SHP77 treated with DMSO at 0.1 percent for 48 hours (cell line): ENCODE measurements around the gene NLRC4.
"Not testable (repeated sequence)": the region's sequence is repeated elsewhere in the genome, so short reads cannot be mapped to it uniquely, and the experiment has no call there.

Source experiments
- DNase-seq: peaks from one replicate; lab custom pipeline; 2025; lab: John Stamatoyannopoulos, UW

NLRC4 gene

GRCh38 chr2:32242331-32242730, 22.4 kb downstream of the NLRC4 start:
- DNase-seq = no peak

DNA sequence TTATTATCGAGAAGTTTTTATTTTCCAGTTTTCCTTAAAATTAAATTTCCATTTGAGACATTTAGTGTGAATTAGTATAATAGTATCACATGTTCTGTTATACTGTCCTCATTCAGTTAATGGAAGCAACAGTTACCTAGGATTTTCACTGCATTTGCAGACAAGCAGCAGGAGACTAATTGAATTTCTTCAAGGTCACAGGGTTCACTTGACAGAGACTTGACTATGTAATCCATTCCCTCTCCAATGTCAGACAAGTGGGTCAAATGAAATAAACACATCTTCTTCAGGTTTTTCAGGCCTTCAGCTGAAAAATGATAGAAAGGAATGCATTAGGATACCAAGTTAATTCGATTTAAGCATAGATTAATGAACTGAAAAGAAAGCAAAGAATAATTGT, 26.7 kb downstream of the NLRC4 start:
- no peak for DNase-seq

GRCh38 chr2:32237488-32237887, 27.2 kb downstream of the NLRC4 start:
- DNase-seq = no peak

- no peak for DNase-seq
Observed at GRCh38 chr2:32235315-32235714, 29.4 kb downstream of the NLRC4 start.

DNA sequence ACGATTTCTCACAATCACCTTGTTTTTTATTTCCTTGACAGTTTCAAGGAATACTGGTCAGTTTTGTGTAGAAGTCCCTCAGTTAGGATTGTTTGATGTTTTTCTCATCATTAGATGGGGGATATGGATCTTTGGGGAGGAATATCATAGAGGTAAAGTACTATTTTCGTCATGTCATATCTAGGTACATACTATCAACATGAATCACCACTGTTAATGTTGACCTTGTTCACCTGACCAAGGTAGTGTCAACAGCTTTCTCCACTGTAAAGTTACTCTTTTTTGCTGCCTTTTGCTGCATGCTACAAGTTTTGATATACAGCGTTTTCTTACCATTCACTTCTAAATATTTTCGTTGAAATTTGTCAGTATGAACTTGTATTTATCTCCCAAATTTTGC, 32.7 kb downstream of the NLRC4 start:
- no peak for DNase-seq

- DNase-seq = no peak
Observed at GRCh38 chr2:32229635-32230034, 35.1 kb downstream of the NLRC4 start.

DNA sequence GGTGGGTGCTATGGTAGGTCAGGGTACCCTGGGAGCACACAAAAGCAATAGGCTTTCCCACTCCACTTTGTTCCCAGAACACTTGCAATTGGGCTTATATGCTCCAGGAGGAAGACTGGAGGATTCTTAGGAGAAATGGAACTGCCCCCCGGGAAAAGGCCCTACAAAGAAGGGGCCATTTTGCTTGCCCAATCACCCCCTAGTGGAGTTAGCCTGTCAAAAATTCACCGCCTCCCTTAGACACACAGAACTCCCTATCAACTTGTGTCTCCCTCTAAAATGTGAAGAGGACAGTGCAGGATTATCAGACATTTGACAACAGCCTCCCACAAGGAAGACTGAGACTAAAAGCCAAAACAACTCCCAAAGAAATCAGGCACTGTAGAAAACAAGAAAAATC, 36.5 kb downstream of the NLRC4 start:
- no peak for DNase-seq

DNA sequence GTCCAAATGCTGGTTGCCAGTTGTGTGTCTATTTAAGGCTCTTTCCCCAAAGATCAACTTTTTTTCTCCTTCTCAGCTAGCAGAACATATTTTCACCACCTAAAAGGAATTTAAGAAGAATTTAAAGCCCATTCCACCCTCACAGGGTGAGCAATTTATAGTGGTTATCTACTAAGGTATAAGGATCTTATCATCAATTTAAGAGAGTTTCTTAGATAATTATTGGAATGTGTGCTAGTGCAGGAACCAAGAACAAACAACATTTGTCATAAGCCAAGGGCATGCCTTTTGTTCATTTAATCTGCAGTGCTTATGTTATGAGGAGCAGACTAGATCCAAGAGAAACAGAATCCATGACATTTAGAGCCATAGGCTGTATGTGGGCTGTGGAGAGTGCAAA, 37.2 kb downstream of the NLRC4 start:
- DNase-seq = no peak

- DNase-seq = no peak
Observed at GRCh38 chr2:32222966-32223365, 41.7 kb downstream of the NLRC4 start.

GRCh38 chr2:32220445-32220844, 44.2 kb downstream of the NLRC4 start:
- DNase-seq = no peak

DNA sequence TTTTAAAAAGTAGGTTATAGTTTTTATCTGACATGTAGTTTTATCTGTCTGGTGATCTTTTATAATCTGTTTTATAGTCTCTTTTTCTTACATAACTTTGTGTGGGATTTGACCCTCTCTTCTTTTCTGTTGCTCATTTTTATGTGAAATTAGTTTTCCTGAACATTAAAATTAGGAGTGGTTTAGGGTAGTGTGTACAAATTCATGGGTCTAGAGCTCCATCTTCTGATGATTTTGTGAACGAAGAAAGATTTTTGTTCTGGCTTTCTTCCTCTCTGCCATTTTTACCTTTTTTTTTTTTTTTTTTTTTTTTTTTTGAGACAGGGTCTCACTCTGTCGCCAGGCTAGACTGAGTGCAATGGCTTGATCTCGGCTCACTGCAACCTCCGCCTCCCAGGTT, 52.4 kb downstream of the NLRC4 start:
- no peak for DNase-seq

DNA sequence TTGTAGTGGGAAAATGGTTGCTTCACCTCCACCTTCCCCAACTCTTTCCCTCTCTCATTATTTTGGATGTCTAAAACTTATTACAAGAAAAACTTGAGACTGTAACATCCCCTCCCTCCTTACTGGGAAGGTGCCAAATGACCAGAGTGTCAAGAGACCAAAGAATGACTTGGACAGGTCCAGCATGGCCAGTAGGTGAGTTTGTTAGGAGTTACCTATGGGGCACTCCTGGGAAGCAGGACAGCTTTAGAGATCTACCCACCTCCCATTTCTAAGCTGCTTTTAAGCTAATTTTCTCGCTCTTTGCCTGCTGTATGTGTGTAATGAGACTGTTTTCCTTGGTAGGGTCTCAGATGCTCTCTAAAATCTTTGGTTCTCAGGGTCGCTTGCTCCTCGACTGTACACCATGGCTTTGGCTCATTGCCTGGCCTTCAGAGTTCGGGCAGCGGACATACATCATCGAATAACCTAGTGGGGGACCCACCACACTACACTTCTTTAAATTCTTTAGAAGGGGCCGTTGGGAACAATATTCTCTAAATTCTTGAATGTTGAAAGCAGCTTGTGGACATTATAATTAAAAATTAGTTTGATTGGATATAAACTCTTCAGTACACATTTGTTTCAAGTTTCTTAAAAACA, 53.8 kb downstream of the NLRC4 start:
- no peak for DNase-seq

GRCh38 chr2:32203428-32203827, 61.3 kb downstream of the NLRC4 start:
- not testable (repeated sequence) for DNase-seq

DNA sequence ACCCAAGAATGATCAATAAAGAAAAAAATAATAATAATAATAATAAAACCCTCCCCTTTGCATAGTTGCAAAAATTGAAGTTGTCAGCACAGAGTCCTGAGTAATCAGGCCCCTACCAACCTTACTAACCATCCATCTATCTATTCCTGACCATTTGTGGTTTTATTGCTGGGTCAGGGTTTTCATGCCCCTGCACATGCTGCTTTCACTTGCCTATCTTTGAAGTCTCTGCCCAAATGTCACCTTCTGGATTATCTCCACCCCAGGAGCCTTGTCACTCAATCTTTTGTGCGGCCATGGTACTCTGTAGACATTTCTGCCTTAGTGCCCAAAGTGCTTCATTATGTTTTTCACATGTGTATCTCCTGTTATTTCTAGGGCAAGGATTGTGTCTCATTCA, 63.9 kb downstream of the NLRC4 start:
- DNase-seq = no peak

DNA sequence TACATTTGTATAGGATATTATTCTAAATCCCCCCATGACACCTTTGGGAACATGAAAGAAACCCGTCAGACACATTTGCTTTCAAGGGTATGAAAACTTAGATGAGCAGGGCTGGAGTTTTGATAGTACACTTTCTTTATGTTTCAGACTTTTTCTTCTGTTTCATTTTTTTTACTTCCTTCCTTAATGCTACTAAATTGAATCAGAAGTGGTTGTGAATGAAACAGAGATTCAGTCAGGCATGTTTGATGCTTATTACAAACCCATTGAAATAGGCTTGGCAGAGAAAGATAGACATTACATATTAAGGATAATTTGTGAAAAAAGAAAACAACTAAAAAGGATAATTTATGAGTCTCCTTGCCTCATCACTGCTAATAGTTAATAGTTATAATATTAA, 72.3 kb downstream of the NLRC4 start:
- no peak for DNase-seq

- no peak for DNase-seq
Observed at GRCh38 chr2:32189011-32189410, 75.7 kb downstream of the NLRC4 start.

DNA sequence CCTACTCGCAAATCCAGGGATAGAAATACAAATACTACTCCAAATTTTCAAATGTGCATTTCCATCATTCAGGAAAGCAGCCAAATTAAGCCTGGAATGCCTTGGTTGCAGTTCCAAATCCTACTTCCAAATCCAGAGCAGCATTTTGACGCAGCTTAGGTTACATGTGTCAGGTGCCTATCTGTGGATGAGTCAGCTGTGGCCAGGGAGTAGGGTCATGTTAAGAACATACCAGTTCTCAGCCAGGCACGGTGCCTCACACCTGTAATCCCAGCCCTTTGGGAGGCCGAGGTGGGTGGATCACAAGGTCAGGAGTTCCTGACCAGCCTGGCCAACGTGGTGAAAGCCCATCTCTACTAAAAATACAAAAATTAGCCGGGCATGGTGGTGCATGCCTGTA, 82.0 kb downstream of the NLRC4 start:
- no peak for DNase-seq
